HCT116 (cell line): ENCODE measurements around the gene NOX4. TPM values are rescaled to one million over a fixed set of nuclear protein-coding genes. Genes with fewer than 3 reads are reported as not detected.

Source experiments
- ATAC-seq: fragments of 200-7000 bp; cut with Tn5 transposase; 2 replicates; pipeline ENCODE4 v1.9.1; 2020; ENCODE audit warnings: mild to moderate bottlenecking, moderate library complexity
- BruUV-seq: library from RNA; stranded (reverse); fragments of 400-500 nt; replicated peaks from 2 replicates; lab custom pipeline; 2021; lab: Mats Ljungman, UMichigan
- CTCF ChIA-PET: fragments of 300-600 bp; sonication (Branson Sonifier 250); formaldehyde crosslinking; loops from one replicate; lab custom pipeline; 2021; ENCODE audit warnings: antibody characterized with exemption; lab: Charles Lee
- POLR2A ChIA-PET: fragments of 300-600, 350-600 bp; sonication (Branson Sonifier 250); formaldehyde crosslinking; loops from one replicate; lab custom pipeline; 2021; ENCODE audit warnings: antibody characterized with exemption; lab: Charles Lee
- RAD21 ChIA-PET, 2 experiments: fragments of 300-600 bp; sonication (Branson Sonifier 250); formaldehyde crosslinking; loops; one replicate each; lab custom pipeline; 2023; ENCODE audit warnings: low total read pairs in 2 of 2; ENCODE audit not compliant: uncharacterized antibody in 2 of 2, unreplicated experiment in 2 of 2, low non-redundant PET in 1 of 2; lab: Charles Lee
- DNase-seq: peaks from one replicate; pipeline ENCODE4 v3.0.0-alpha.2; 2010; ENCODE audit warnings: low read depth, low spot score
- H2AFZ ChIP-seq: fragments of 200-600 bp; shearing (Covaris generic), sonication (generic); 2 replicates; pipeline ENCODE4 v1.6.1; 2017; ENCODE audit warnings: low read depth, mixed run types, mixed read lengths, antibody characterized with exemption, low read length; ENCODE audit not compliant: poor library complexity, severe bottlenecking
- H3K27ac ChIP-seq: 2 replicates; pipeline ENCODE4 v1.5.1; 2012; ENCODE audit warnings: low read depth, low read length
- H3K27me3 ChIP-seq: fragments of 200-600 bp; sonication (generic); 2 replicates; pipeline ENCODE4 v1.6.1; 2016; ENCODE audit warnings: mixed run types, low read length, mixed read lengths; ENCODE audit not compliant: insufficient read depth
- H3K36me3 ChIP-seq, 2 experiments: fragments of 200-500 bp in 1 of 2; fragments of 200-600 bp in 1 of 2; sonication (Bioruptor generic) in 1 of 2; sonication (generic) in 1 of 2; 2 replicates each; pipeline versions ENCODE4 v1.5.1 to v1.6.1; 2014 to 2016; ENCODE audit warnings: low read length in 2 of 2, inconsistent platforms in 1 of 2, mixed read lengths in 1 of 2, mixed run types in 1 of 2; ENCODE audit not compliant: insufficient read depth in 2 of 2, control insufficient read depth in 1 of 2
- H3K4me1 ChIP-seq, 2 experiments: fragments of 200-600 bp in 1 of 2; sonication (generic) in 1 of 2; 2 replicates each; pipeline versions ENCODE4 v1.5.1 to v1.6.1; 2012 to 2017; ENCODE audit warnings: low read length in 2 of 2, inconsistent platforms in 1 of 2, mild to moderate bottlenecking in 1 of 2, mixed read lengths in 1 of 2, mixed run types in 1 of 2, moderate library complexity in 1 of 2; ENCODE audit not compliant: insufficient read depth in 2 of 2, control insufficient read depth in 1 of 2
- H3K4me2 ChIP-seq: fragments of 200-600 bp; sonication (generic); 2 replicates; pipeline ENCODE4 v1.6.1; 2017; ENCODE audit warnings: mixed run types, low read length, mixed read lengths
- H3K4me3 ChIP-seq, 2 experiments: fragments of 200-600 bp in 1 of 2; sonication (generic) in 1 of 2; replicated peaks in 1 of 2; 2 replicates each; pipeline ENCODE4 v1.5.1; 2011 to 2016; ENCODE audit warnings: low read length in 2 of 2, control low read depth in 1 of 2, low read depth in 1 of 2, mild to moderate bottlenecking in 1 of 2, mixed read lengths in 1 of 2, mixed run types in 1 of 2
- H3K79me2 ChIP-seq: fragments of 200-600 bp; sonication (generic); 2 replicates; pipeline ENCODE4 v1.6.1; 2017; ENCODE audit warnings: mild to moderate bottlenecking, mixed run types, low read length, moderate library complexity, mixed read lengths; ENCODE audit not compliant: insufficient read depth
- H3K9ac ChIP-seq: fragments of 200-600 bp; sonication (generic); 2 replicates; pipeline ENCODE4 v1.6.1; 2016; ENCODE audit warnings: low read length, mixed read lengths
- H3K9me2 ChIP-seq: fragments of 200-600 bp; sonication (generic), shearing (Covaris generic); 2 replicates; pipeline ENCODE4 v1.6.1; 2017; ENCODE audit warnings: mixed run types, mild to moderate bottlenecking, moderate library complexity; ENCODE audit not compliant: insufficient read depth
- H3K9me3 ChIP-seq, 2 experiments: fragments of 200-500 bp in 1 of 2; fragments of 200-600 bp in 1 of 2; sonication (Bioruptor generic) in 1 of 2; sonication (generic) in 1 of 2; 2 replicates each; pipeline ENCODE4 v1.6.1; 2014 to 2017; ENCODE audit warnings: low read length in 2 of 2, mixed read lengths in 2 of 2, inconsistent platforms in 1 of 2, low read depth in 1 of 2, mild to moderate bottlenecking in 1 of 2, mixed run types in 1 of 2, moderate library complexity in 1 of 2; ENCODE audit not compliant: control insufficient read depth in 1 of 2, insufficient read depth in 1 of 2
- H4K20me1 ChIP-seq: fragments of 200-600 bp; sonication (generic), shearing (Covaris generic); 2 replicates; pipeline ENCODE4 v1.6.1; 2017; ENCODE audit warnings: mixed run types, mild to moderate bottlenecking, moderate library complexity; ENCODE audit not compliant: insufficient read depth
- CBX3 ChIP-seq: IDR thresholded peaks from 2 replicates; pipeline ENCODE4 v1.6.1; 2012; ENCODE audit warnings: low read depth
- ELF1 ChIP-seq: IDR thresholded peaks from 2 replicates; pipeline ENCODE4 v1.6.1; 2012; ENCODE audit warnings: low read depth, borderline replicate concordance
- EZH2phosphoT487 ChIP-seq: fragments of 200-600 bp; IDR thresholded peaks from 2 replicates; pipeline ENCODE4 v1.6.1; 2018; ENCODE audit warnings: antibody characterized with exemption, borderline replicate concordance
- POLR2AphosphoS5 ChIP-seq: IDR thresholded peaks from 2 replicates; pipeline ENCODE4 v1.6.1; 2011; ENCODE audit warnings: mild to moderate bottlenecking, low read depth, low read length, moderate library complexity
- RAD21 ChIP-seq: IDR thresholded peaks from 2 replicates; pipeline ENCODE4 v1.6.1; 2012; ENCODE audit warnings: low read depth, mild to moderate bottlenecking
- SP1 ChIP-seq: IDR thresholded peaks from 2 replicates; pipeline ENCODE4 v1.6.1; 2012; ENCODE audit warnings: low read depth
- TCF7L2 ChIP-seq: IDR thresholded peaks from 2 replicates; pipeline ENCODE4 v1.7.0; 2011; ENCODE audit warnings: borderline replicate concordance, inconsistent platforms; ENCODE audit not compliant: insufficient read depth, insufficient read length; ENCODE audit errors: extremely low read depth
- YY1 ChIP-seq: IDR thresholded peaks from 2 replicates; pipeline ENCODE4 v1.6.1; 2011; ENCODE audit warnings: low read length, low read depth, moderate library complexity, mild to moderate bottlenecking; ENCODE audit not compliant: insufficient replicate concordance; ENCODE audit errors: extremely low read depth
- ZFX ChIP-seq: fragments of 450-650 bp; IDR thresholded peaks from 2 replicates; pipeline ENCODE4 v1.6.1; 2017
- ZNF274 ChIP-seq: fragments of 200-500 bp; sonication (Bioruptor generic); IDR thresholded peaks from 2 replicates; pipeline ENCODE4 v1.6.1; 2014; ENCODE audit warnings: mild to moderate bottlenecking, low read depth, low read length, inconsistent platforms
- intact Hi-C: fragments of 100-400 bp; cut with micrococcal nuclease; formaldehyde crosslinking; loops from 2 replicates; pipeline ENCODE4 v1.10.0; 2022
- total RNA-seq: library from RNA; stranded (reverse); gene quantifications from one replicate; pipeline ENCODE4 v1.2.1, GENCODE V29; 2021; ENCODE audit not compliant: unreplicated experiment
- TF ChIP-seq, protein P1 (sequence below), 3 experiments: fragments of 200-600 bp in 1 of 3; sonication (generic) in 1 of 3; IDR thresholded peaks in 2 of 3; conservative IDR thresholded peaks in 1 of 3; 2 replicates each; pipeline ENCODE4 v1.5.1; 2012 to 2017; ENCODE audit warnings: low read depth in 2 of 3, low read length in 2 of 3, antibody characterized with exemption in 1 of 3, borderline replicate concordance in 1 of 3, control low read depth in 1 of 3, mild to moderate bottlenecking in 1 of 3, mixed read lengths in 1 of 3, mixed run types in 1 of 3, moderate library complexity in 1 of 3; ENCODE audit not compliant: insufficient read depth in 1 of 3
- TF ChIP-seq, protein P2 (sequence below): IDR thresholded peaks from 2 replicates; pipeline ENCODE4 v1.6.1; 2012
- TF ChIP-seq, protein P3 (sequence below): IDR thresholded peaks from 2 replicates; pipeline ENCODE4 v1.6.1; 2012
- TF ChIP-seq, protein P4 (sequence below): IDR thresholded peaks from 2 replicates; pipeline ENCODE4 v1.6.1; 2011; ENCODE audit warnings: mild to moderate bottlenecking, low read length, moderate library complexity; ENCODE audit not compliant: insufficient replicate concordance; ENCODE audit errors: extremely low read depth

NOX4 gene
- total RNA-seq, 1 experiment from 2014 or later: not detected

GRCh38 chr11:89498845-89499448 lies 7.8 kb upstream of the NOX4 start:
- Histone ChIP-seq H3K36me3 (no peaks in the 10 kb centered on the region), H3K9ac (no peak overlapping the region), H3K4me1 (no peaks in the 10 kb centered on the region), H3K9me3 (no peaks in the 10 kb centered on the region), H3K4me3 (no peak overlapping the region), H3K9me2 (no peaks in the 10 kb centered on the region), H3K27ac (no peak overlapping the region), H2AFZ (no peak overlapping the region), H3K79me2 (no peaks in the 10 kb centered on the region), H3K4me2 (no peak overlapping the region), H4K20me1 (no peaks in the 10 kb centered on the region; the same call in 1 of the 2 replicates), H3K27me3 (peaks cover 13% of the 10 kb centered on the region; the same call in 1 of the 2 replicates)
- CTCF ChIA-PET: interaction anchor here (0.6 to 1.1 kb wide), 9 partner anchors 9 to 110 kb away, joined by 3 to 13 read pairs (median 3); no protein-coding TSS in a partner anchor
- POLR2A ChIA-PET: no interaction called here
- DNase-seq: peak; percentile 13
- no TSS peak for BruUV-seq
- intact Hi-C loops: loop anchor here (10.0 kb wide), 1 partner anchor 116 kb away; no protein-coding TSS in a partner anchor
- ATAC-seq: peak; percentile 52; the same call in 1 of the 2 replicates
- peak; percentile 32; the same call in 1 of the 2 replicates for TF ChIP-seq RAD21
- TF ChIP-seq, protein P1, sequence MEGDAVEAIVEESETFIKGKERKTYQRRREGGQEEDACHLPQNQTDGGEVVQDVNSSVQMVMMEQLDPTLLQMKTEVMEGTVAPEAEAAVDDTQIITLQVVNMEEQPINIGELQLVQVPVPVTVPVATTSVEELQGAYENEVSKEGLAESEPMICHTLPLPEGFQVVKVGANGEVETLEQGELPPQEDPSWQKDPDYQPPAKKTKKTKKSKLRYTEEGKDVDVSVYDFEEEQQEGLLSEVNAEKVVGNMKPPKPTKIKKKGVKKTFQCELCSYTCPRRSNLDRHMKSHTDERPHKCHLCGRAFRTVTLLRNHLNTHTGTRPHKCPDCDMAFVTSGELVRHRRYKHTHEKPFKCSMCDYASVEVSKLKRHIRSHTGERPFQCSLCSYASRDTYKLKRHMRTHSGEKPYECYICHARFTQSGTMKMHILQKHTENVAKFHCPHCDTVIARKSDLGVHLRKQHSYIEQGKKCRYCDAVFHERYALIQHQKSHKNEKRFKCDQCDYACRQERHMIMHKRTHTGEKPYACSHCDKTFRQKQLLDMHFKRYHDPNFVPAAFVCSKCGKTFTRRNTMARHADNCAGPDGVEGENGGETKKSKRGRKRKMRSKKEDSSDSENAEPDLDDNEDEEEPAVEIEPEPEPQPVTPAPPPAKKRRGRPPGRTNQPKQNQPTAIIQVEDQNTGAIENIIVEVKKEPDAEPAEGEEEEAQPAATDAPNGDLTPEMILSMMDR (IDR thresholded peaks at IDR 0.05 in 2 of 3, conservative IDR thresholded peaks at IDR 0.05 in 1 of 3; ENCODE audit: borderline replicate concordance in 1 of 3, insufficient read depth in 1 of 3, low read depth in 2 of 3, low read length in 2 of 3): peak; percentile 72 to 97 (median 91)
- TF ChIP-seq POLR2AphosphoS5: no peak
- RAD21 ChIA-PET: no interaction called here

GRCh38 chr11:89495951-89496350 lies 4.8 kb upstream of the NOX4 start:
- H3K4me1 ChIP-seq: no peaks in the 10 kb centered on the region
- ChIA-PET RAD21 (no interaction called here), CTCF (no interaction called here), POLR2A (no interaction called here)
- H3K79me2 ChIP-seq: no peaks in the 10 kb centered on the region
- H3K27ac ChIP-seq: no peak overlapping the region
- H3K4me3 ChIP-seq: no peak overlapping the region
- DNase-seq (no peak), ATAC-seq (no peak)
- H3K36me3 ChIP-seq: no peaks in the 10 kb centered on the region
- BruUV-seq: no TSS peak
- no peaks in the 10 kb centered on the region; the same call in 1 of the 2 replicates for H4K20me1 ChIP-seq
- intact Hi-C loops: loop anchor here (10.0 kb wide), 1 partner anchor 119 kb away; no protein-coding TSS in a partner anchor
- no peak overlapping the region for H2AFZ ChIP-seq
- 0 out of 2 replicates have a peak, but pooled peaks cover 2% of the 10 kb centered on the region for H3K27me3 ChIP-seq
- no peak overlapping the region for H3K9ac ChIP-seq
- no peaks in the 10 kb centered on the region for H3K9me2 ChIP-seq
- no peaks in the 10 kb centered on the region for H3K9me3 ChIP-seq
- H3K4me2 ChIP-seq: no peak overlapping the region
- no peak for TF ChIP-seq TCF7L2
- TF ChIP-seq, protein P2, sequence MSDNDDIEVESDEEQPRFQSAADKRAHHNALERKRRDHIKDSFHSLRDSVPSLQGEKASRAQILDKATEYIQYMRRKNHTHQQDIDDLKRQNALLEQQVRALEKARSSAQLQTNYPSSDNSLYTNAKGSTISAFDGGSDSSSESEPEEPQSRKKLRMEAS: no peak
- TF ChIP-seq RAD21: no peak
- TF ChIP-seq ZNF274: no peak
- TF ChIP-seq ZFX: no peak
- no peak for TF ChIP-seq ELF1
- no peak for TF ChIP-seq SP1
- no peak for TF ChIP-seq CBX3
- TF ChIP-seq, protein P3, sequence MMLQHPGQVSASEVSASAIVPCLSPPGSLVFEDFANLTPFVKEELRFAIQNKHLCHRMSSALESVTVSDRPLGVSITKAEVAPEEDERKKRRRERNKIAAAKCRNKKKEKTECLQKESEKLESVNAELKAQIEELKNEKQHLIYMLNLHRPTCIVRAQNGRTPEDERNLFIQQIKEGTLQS: no peak
- TF ChIP-seq, protein P4, sequence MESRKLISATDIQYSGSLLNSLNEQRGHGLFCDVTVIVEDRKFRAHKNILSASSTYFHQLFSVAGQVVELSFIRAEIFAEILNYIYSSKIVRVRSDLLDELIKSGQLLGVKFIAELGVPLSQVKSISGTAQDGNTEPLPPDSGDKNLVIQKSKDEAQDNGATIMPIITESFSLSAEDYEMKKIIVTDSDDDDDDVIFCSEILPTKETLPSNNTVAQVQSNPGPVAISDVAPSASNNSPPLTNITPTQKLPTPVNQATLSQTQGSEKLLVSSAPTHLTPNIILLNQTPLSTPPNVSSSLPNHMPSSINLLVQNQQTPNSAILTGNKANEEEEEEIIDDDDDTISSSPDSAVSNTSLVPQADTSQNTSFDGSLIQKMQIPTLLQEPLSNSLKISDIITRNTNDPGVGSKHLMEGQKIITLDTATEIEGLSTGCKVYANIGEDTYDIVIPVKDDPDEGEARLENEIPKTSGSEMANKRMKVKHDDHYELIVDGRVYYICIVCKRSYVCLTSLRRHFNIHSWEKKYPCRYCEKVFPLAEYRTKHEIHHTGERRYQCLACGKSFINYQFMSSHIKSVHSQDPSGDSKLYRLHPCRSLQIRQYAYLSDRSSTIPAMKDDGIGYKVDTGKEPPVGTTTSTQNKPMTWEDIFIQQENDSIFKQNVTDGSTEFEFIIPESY: no peak
- no peak for TF ChIP-seq EZH2phosphoT487
- TF ChIP-seq YY1: no peak
- no peak for TF ChIP-seq POLR2AphosphoS5
